Measurements from ENCODE around the gene DLG2. TPM values are rescaled to one million over a fixed set of nuclear protein-coding genes. Genes with fewer than 3 reads are reported as not detected.

Gene DLG2
- total and polyA plus RNA-seq, 2 of the 4 experiments (the other 2 are of a cell fraction) = 0.31 to 0.36 TPM

DNA sequence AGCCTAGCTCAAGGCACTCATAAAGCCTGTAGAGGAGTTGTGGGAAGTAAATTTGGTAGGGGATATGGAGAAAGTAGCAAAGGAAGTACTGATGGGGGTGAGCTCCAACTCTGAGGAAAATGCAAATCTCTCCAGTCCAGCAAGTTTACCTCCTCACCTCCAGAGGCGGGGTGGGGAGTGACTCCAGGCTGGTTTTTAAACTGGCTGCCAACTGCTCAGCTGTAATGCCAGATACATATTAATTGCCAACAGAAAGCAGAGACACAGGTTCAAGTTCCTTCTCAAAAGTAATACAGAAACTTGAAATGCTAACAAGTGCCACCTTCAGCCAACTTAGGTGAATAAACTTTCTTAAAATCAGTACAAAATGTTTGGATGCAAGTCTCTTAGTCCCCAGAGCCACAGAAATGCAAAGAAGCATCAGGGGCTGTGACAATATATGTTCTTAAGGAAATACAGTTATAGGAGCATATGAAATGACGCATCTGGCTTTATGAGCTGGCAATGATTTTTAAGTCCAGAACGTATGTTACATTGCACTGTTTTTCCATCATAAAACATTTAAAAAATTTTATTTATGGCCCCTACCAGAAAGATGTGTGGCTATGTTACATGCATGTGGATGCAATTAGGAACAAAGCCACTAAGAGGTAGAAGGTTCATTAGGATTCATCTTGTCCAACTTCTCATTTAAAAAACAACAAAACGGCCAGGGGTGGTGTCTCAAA, 1904.6 kb downstream of the DLG2 start:
- H3K27me3 ChIP-seq (ENCODE audit: control insufficient read depth, insufficient read depth, low read length) = peaks cover 8% of the 10 kb centered on the region
- no peaks in the 10 kb centered on the region for H3K36me3 ChIP-seq (ENCODE audit: control insufficient read depth, insufficient read depth, low read length)
- dilution Hi-C loops (cut with HindIII; ENCODE audit: low sequenced_read_pairs, unreplicated experiment) (no loop called here), in situ Hi-C loops (cut with MboI; ENCODE audit: low sequenced_read_pairs) (no loop called here), intact Hi-C loops (cut with micrococcal nuclease) (no loop called here)
- ChIA-PET POLR2A (ENCODE audit: unreplicated experiment) (no interaction called here), CTCF (interaction anchor here (1.7 to 1.9 kb wide), 2 partner anchors 8 to 430 kb away, joined by 4 to 10 read pairs; no protein-coding TSS in a partner anchor)
- no peak overlapping the region for H2AK9ac ChIP-seq (replicated peaks; ENCODE audit: low read depth, low read length, poor library complexity)
- H3K56ac ChIP-seq (ENCODE audit: extremely low read depth, insufficient read depth, low read length) = no peak overlapping the region
- H3K4ac ChIP-seq (ENCODE audit: low read depth, low read length) = no peak overlapping the region
- no peak overlapping the region for H4K5ac ChIP-seq (ENCODE audit: low read depth, low read length)
- H2BK20ac ChIP-seq (ENCODE audit: low read depth, low read length) = no peak overlapping the region
- no peak overlapping the region for H4K8ac ChIP-seq (ENCODE audit: low read depth in 2 of 2, low read length in 2 of 2)
- H3K4me2 ChIP-seq (ENCODE audit: low read depth, low read length) = no peak overlapping the region
- TF ChIP-seq RCOR1 (IDR thresholded peaks at IDR 0.05; ENCODE audit: insufficient replicate concordance, low read length) (no peak), MXI1 (IDR thresholded peaks at IDR 0.05; ENCODE audit: borderline replicate concordance, low read depth, low read length) (no peak), POLR2A (IDR thresholded peaks at IDR 0.05; ENCODE audit: low read depth, low read length) (no peak), CHD1 (IDR thresholded peaks at IDR 0.05; ENCODE audit: low read depth, low read length) (no peak), RAD21 (IDR thresholded peaks at IDR 0.05; ENCODE audit: low read length) (no peak)
- TF ChIP-seq, protein P1, sequence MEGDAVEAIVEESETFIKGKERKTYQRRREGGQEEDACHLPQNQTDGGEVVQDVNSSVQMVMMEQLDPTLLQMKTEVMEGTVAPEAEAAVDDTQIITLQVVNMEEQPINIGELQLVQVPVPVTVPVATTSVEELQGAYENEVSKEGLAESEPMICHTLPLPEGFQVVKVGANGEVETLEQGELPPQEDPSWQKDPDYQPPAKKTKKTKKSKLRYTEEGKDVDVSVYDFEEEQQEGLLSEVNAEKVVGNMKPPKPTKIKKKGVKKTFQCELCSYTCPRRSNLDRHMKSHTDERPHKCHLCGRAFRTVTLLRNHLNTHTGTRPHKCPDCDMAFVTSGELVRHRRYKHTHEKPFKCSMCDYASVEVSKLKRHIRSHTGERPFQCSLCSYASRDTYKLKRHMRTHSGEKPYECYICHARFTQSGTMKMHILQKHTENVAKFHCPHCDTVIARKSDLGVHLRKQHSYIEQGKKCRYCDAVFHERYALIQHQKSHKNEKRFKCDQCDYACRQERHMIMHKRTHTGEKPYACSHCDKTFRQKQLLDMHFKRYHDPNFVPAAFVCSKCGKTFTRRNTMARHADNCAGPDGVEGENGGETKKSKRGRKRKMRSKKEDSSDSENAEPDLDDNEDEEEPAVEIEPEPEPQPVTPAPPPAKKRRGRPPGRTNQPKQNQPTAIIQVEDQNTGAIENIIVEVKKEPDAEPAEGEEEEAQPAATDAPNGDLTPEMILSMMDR (conservative IDR thresholded peaks at IDR 0.05; ENCODE audit: low read depth, low read length) = no peak
- H3K79me1 ChIP-seq (ENCODE audit: low read depth in 1 of 2, low read length in 2 of 2) = no peaks in the 10 kb centered on the region
- no peak overlapping the region for H2BK120ac ChIP-seq (ENCODE audit: low read depth, low read length)
- no peak overlapping the region for H3K9ac ChIP-seq (ENCODE audit: low read depth, low read length)
- no TSS peak for BruUV-seq (replicated peaks)
- no peak overlapping the region for H3K18ac ChIP-seq (ENCODE audit: low read depth, low read length)
- H3K4me3 ChIP-seq (ENCODE audit: insufficient read depth, low read depth, low read length) = no peak overlapping the region
- no peak overlapping the region for H2AK5ac ChIP-seq (ENCODE audit: low read depth, low read length)
- H3K23ac ChIP-seq (ENCODE audit: low read depth, low read length) = no peak overlapping the region
- ATAC-seq (ENCODE audit: low read depth) = no peak
- H4K91ac ChIP-seq (ENCODE audit: insufficient read depth, low read depth, low read length) = no peak overlapping the region
- no peak for DNase-seq
- no peaks in the 10 kb centered on the region for H3K9me3 ChIP-seq (ENCODE audit: control insufficient read depth, insufficient read depth, low read length)
- no peak overlapping the region for H2AFZ ChIP-seq (replicated peaks; ENCODE audit: low read length, poor library complexity)
- H3K14ac ChIP-seq (replicated peaks; ENCODE audit: low read depth, low read length) = no peak overlapping the region
- H3K9me1 ChIP-seq (ENCODE audit: insufficient read depth, low read length) = no peaks in the 10 kb centered on the region
- no CpG with 5 or more reads among the region's 4 CpGs for WGBS, 2 experiments (ENCODE audit: extremely low coverage in 2 of 2, insufficient read length in 1 of 2)
- no peak overlapping the region for H3K27ac ChIP-seq (ENCODE audit: insufficient read depth, low read length)
- H3K4me1 ChIP-seq (ENCODE audit: control insufficient read depth, insufficient read depth, low read length) = no peaks in the 10 kb centered on the region
- H4K20me1 ChIP-seq (ENCODE audit: insufficient read depth, low read length) = no peaks in the 10 kb centered on the region
- no peak overlapping the region for H2BK5ac ChIP-seq (ENCODE audit: low read depth, low read length, poor library complexity, severe bottlenecking)
- no peak overlapping the region for H2BK15ac ChIP-seq (ENCODE audit: low read depth, low read length)

Data from IMR-90 (cell line).